ENCODE results near the gene FHL2. TPM values are rescaled to one million over a fixed set of nuclear protein-coding genes. Genes with fewer than 3 reads are reported as not detected.

Gene FHL2
- total and polyA plus RNA-seq, 2 of the 13 experiments (the other 11 are each of a cell fraction or from before 2014, with no cell fraction given) = 1.9 to 74.8 TPM

GRCh38 chr2:105396254-105397024 is 2.4 kb downstream of the FHL2 start (continued):
- no peak for TF ChIP-seq ZNF781 (CRISPR knock-in tag; IDR thresholded peaks at IDR 0.05; ENCODE audit: borderline replicate concordance, not compliant biosample characterization)
- no peak for TF ChIP-seq CC2D1A (CRISPR knock-in tag; IDR thresholded peaks at IDR 0.05)
- TF ChIP-seq CHD2 (IDR thresholded peaks at IDR 0.05; ENCODE audit: low read depth, low read length) = no peak
- no peak for TF ChIP-seq ZNF143 (CRISPR knock-in tag; IDR thresholded peaks at IDR 0.05)
- TF ChIP-seq PLSCR1 (CRISPR knock-in tag; IDR thresholded peaks at IDR 0.05; ENCODE audit: borderline replicate concordance) = no peak
- no peak for TF ChIP-seq ZNF280B (CRISPR knock-in tag; IDR thresholded peaks at IDR 0.05; ENCODE audit: borderline replicate concordance)
- no peak for TF ChIP-seq CHD4 (IDR thresholded peaks at IDR 0.05; ENCODE audit: borderline replicate concordance, low read length)
- TF ChIP-seq, protein P1, sequence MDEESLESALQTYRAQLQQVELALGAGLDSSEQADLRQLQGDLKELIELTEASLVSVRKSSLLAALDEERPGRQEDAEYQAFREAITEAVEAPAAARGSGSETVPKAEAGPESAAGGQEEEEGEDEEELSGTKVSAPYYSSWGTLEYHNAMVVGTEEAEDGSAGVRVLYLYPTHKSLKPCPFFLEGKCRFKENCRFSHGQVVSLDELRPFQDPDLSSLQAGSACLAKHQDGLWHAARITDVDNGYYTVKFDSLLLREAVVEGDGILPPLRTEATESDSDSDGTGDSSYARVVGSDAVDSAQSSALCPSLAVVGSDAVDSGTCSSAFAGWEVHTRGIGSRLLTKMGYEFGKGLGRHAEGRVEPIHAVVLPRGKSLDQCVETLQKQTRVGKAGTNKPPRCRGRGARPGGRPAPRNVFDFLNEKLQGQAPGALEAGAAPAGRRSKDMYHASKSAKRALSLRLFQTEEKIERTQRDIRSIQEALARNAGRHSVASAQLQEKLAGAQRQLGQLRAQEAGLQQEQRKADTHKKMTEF (CRISPR knock-in tag; IDR thresholded peaks at IDR 0.05) = peak; percentile 26; the same call in 1 of the 2 replicates
- no peak for TF ChIP-seq RERE (CRISPR knock-in tag; IDR thresholded peaks at IDR 0.05; ENCODE audit: low read depth)
- no peak for TF ChIP-seq GFI1 (CRISPR knock-in tag; IDR thresholded peaks at IDR 0.05; ENCODE audit: borderline replicate concordance)
- no peak for TF ChIP-seq MAFG (CRISPR knock-in tag; IDR thresholded peaks at IDR 0.05)
- TF ChIP-seq ZNF276 (CRISPR knock-in tag; IDR thresholded peaks at IDR 0.05; ENCODE audit: low read depth) = no peak
- TF ChIP-seq SOX13 (IDR thresholded peaks at IDR 0.05) = no peak
- TF ChIP-seq SOX13 (CRISPR knock-in tag; conservative IDR thresholded peaks at IDR 0.05 in 1 of 2, IDR thresholded peaks at IDR 0.05 in 1 of 2) = 0 out of 4 replicates have a peak, but pooled peaks of 1 of the 2 experiments have one; percentile 14
- no peak for TF ChIP-seq ARHGAP35 (CRISPR knock-in tag; IDR thresholded peaks at IDR 0.05; ENCODE audit: borderline replicate concordance)
- TF ChIP-seq RNF2 (conservative IDR thresholded peaks at IDR 0.05; ENCODE audit: low read depth) = no peak
- TF ChIP-seq RFX1 (IDR thresholded peaks at IDR 0.05) = no peak
- TF ChIP-seq NFE2L2 (IDR thresholded peaks at IDR 0.05; ENCODE audit: low read length) = no peak

Data from HepG2 (cell line).